IMR-90 (cell line): Measurements from ENCODE around the gene ACVR1B. TPM values are rescaled to one million over a fixed set of nuclear protein-coding genes. Genes with fewer than 3 reads are reported as not detected.
A peak's percentile ranks its signal among the peaks of the same experiment; 100 is the strongest.

Source experiments
- ATAC-seq: fragments of 200-7000 bp; cut with Tn5 transposase; 2 replicates; pipeline ENCODE4 v1.9.1; 2020; ENCODE audit warnings: low read depth, mild to moderate bottlenecking, moderate library complexity
- BruUV-seq: library from RNA; stranded (reverse); fragments of 400-500 nt; replicated peaks from 2 replicates; lab custom pipeline; 2021; lab: Mats Ljungman, UMichigan
- CTCF ChIA-PET: fragments of 300-600 bp; formaldehyde crosslinking; extraction: SDS; loops from one replicate; lab custom pipeline; 2021; ENCODE audit warnings: antibody characterized with exemption; lab: Yijun Ruan, JAX
- POLR2A ChIA-PET: fragments of 300-600 bp; sonication (Branson Sonifier 250); formaldehyde crosslinking; loops from one replicate; lab custom pipeline; 2022; ENCODE audit warnings: antibody characterized with exemption; ENCODE audit not compliant: unreplicated experiment; lab: Charles Lee
- DNase-seq: peaks from one replicate; pipeline ENCODE4 v3.0.0; 2013
- H2AFZ ChIP-seq: replicated peaks from 2 replicates; pipeline ENCODE3; 2013; ENCODE audit warnings: low read length, mild to moderate bottlenecking; ENCODE audit not compliant: poor library complexity
- H2AK5ac ChIP-seq: 2 replicates; pipeline ENCODE4 v1.6.1; 2013; ENCODE audit warnings: low read depth, low read length, inconsistent platforms
- H2AK9ac ChIP-seq: replicated peaks from 2 replicates; pipeline ENCODE3; 2013; ENCODE audit warnings: mild to moderate bottlenecking, low read depth, low read length, moderate library complexity; ENCODE audit not compliant: poor library complexity
- H2BK120ac ChIP-seq: 2 replicates; pipeline ENCODE4 v1.6.1; 2013; ENCODE audit warnings: low read depth, low read length, inconsistent platforms
- H2BK15ac ChIP-seq: 3 replicates; pipeline ENCODE4 v1.6.1; 2013; ENCODE audit warnings: low read depth, low read length, inconsistent platforms
- H2BK20ac ChIP-seq: 2 replicates; pipeline ENCODE4 v1.6.1; 2013; ENCODE audit warnings: low read depth, mild to moderate bottlenecking, inconsistent platforms, low read length, moderate library complexity
- H2BK5ac ChIP-seq: 2 replicates; pipeline ENCODE4 v1.6.1; 2013; ENCODE audit warnings: mild to moderate bottlenecking, low read depth, low read length, inconsistent platforms; ENCODE audit not compliant: poor library complexity, severe bottlenecking
- H3K14ac ChIP-seq: replicated peaks from 2 replicates; pipeline ENCODE4 v1.6.1; 2013; ENCODE audit warnings: low read depth, low read length, inconsistent platforms
- H3K18ac ChIP-seq: 2 replicates; pipeline ENCODE4 v1.6.1; 2013; ENCODE audit warnings: low read depth, low read length, control low read depth
- H3K23ac ChIP-seq: 2 replicates; pipeline ENCODE4 v1.6.1; 2013; ENCODE audit warnings: low read depth, low read length, inconsistent platforms
- H3K27ac ChIP-seq: 2 replicates; pipeline ENCODE4 v1.5.1; 2013; ENCODE audit warnings: mild to moderate bottlenecking, control low read depth, low read length; ENCODE audit not compliant: insufficient read depth
- H3K27me3 ChIP-seq: 2 replicates; pipeline ENCODE4 v1.6.1; 2013; ENCODE audit warnings: low read length; ENCODE audit not compliant: control insufficient read depth, insufficient read depth
- H3K36me3 ChIP-seq: 2 replicates; pipeline ENCODE4 v1.6.1; 2013; ENCODE audit warnings: low read length, mixed read lengths; ENCODE audit not compliant: control insufficient read depth, insufficient read depth
- H3K4ac ChIP-seq: 2 replicates; pipeline ENCODE4 v1.6.1; 2013; ENCODE audit warnings: low read depth, low read length, inconsistent platforms
- H3K4me1 ChIP-seq: 2 replicates; pipeline ENCODE4 v1.6.1; 2013; ENCODE audit warnings: low read length, mixed read lengths; ENCODE audit not compliant: control insufficient read depth, insufficient read depth
- H3K4me2 ChIP-seq: 2 replicates; pipeline ENCODE4 v1.6.1; 2013; ENCODE audit warnings: low read depth, mild to moderate bottlenecking, control low read depth, low read length, moderate library complexity
- H3K4me3 ChIP-seq: 2 replicates; pipeline ENCODE4 v1.5.1; 2013; ENCODE audit warnings: low read depth, mild to moderate bottlenecking, control low read depth, low read length, moderate library complexity; ENCODE audit not compliant: insufficient read depth
- H3K56ac ChIP-seq: 2 replicates; pipeline ENCODE4 v1.6.1; 2013; ENCODE audit warnings: low read length, inconsistent platforms; ENCODE audit not compliant: insufficient read depth; ENCODE audit errors: extremely low read depth
- H3K79me1 ChIP-seq, 2 experiments: 2 replicates each; pipeline ENCODE4 v1.6.1; 2013; ENCODE audit warnings: low read length in 2 of 2, inconsistent platforms in 1 of 2, low read depth in 1 of 2
- H3K9ac ChIP-seq: 2 replicates; pipeline ENCODE4 v1.6.1; 2013; ENCODE audit warnings: low read depth, low read length, control low read depth
- H3K9me1 ChIP-seq: 2 replicates; pipeline ENCODE4 v1.6.1; 2013; ENCODE audit warnings: low read length, inconsistent platforms; ENCODE audit not compliant: insufficient read depth
- H3K9me3 ChIP-seq: 2 replicates; pipeline ENCODE4 v1.6.1; 2013; ENCODE audit warnings: low read length; ENCODE audit not compliant: control insufficient read depth, insufficient read depth
- H4K20me1 ChIP-seq: 2 replicates; pipeline ENCODE4 v1.6.1; 2013; ENCODE audit warnings: low read length, inconsistent platforms; ENCODE audit not compliant: insufficient read depth
- H4K5ac ChIP-seq: 2 replicates; pipeline ENCODE4 v1.6.1; 2013; ENCODE audit warnings: mild to moderate bottlenecking, low read depth, low read length, control low read depth
- H4K8ac ChIP-seq, 2 experiments: 2 replicates each; pipeline ENCODE4 v1.6.1; 2013; ENCODE audit warnings: low read depth in 2 of 2, low read length in 2 of 2, control low read depth in 1 of 2, inconsistent platforms in 1 of 2
- H4K91ac ChIP-seq: 2 replicates; pipeline ENCODE4 v1.6.1; 2013; ENCODE audit warnings: low read depth, low read length, inconsistent platforms; ENCODE audit not compliant: insufficient read depth
- CEBPB ChIP-seq: IDR thresholded peaks from 2 replicates; pipeline ENCODE4 v1.6.1; 2012; ENCODE audit warnings: low read depth, low read length, improper control_type of control experiment
- CHD1 ChIP-seq: IDR thresholded peaks from 2 replicates; pipeline ENCODE4 v1.6.1; 2012; ENCODE audit warnings: low read depth, low read length, improper control_type of control experiment
- MAZ ChIP-seq: IDR thresholded peaks from 2 replicates; pipeline ENCODE4 v1.6.1; 2012; ENCODE audit warnings: low read depth, mild to moderate bottlenecking, low read length, improper control_type of control experiment, moderate library complexity, borderline replicate concordance
- MXI1 ChIP-seq: IDR thresholded peaks from 2 replicates; pipeline ENCODE4 v1.6.1; 2012; ENCODE audit warnings: low read depth, mild to moderate bottlenecking, low read length, moderate library complexity, borderline replicate concordance
- POLR2A ChIP-seq: IDR thresholded peaks from 2 replicates; pipeline ENCODE4 v1.6.1; 2012; ENCODE audit warnings: mild to moderate bottlenecking, low read depth, low read length
- RCOR1 ChIP-seq: IDR thresholded peaks from 2 replicates; pipeline ENCODE4 v1.6.1; 2012; ENCODE audit warnings: mild to moderate bottlenecking, low read length, improper control_type of control experiment; ENCODE audit not compliant: insufficient replicate concordance
- RFX5 ChIP-seq: IDR thresholded peaks from 2 replicates; pipeline ENCODE4 v1.8.0; 2012; ENCODE audit warnings: low read depth, mild to moderate bottlenecking, low read length, moderate library complexity
- SMC3 ChIP-seq: fragments of 150-350 bp; IDR thresholded peaks from 2 replicates; pipeline ENCODE4 v1.6.1; 2016; ENCODE audit warnings: low read depth, mild to moderate bottlenecking, antibody characterized with exemption, low read length, moderate library complexity
- WGBS, 2 experiments: methylation state at CpG; one replicate each; pipeline versions ENCODE4 v1.1.5 to v1.1.7; 2013; ENCODE audit warnings: missing lambda C conversion rate in 2 of 2; ENCODE audit not compliant: insufficient read length in 1 of 2; ENCODE audit errors: extremely low coverage in 2 of 2; 5-methylcytosine and 5-hydroxymethylcytosine counted together
- dilution Hi-C: fragments of 300-500 bp; cut with HindIII; formaldehyde crosslinking; loops from one replicate; pipeline ENCODE4 v1.14.3; 2018; ENCODE audit warnings: low sequenced_read_pairs; ENCODE audit not compliant: unreplicated experiment
- in situ Hi-C: fragments of 300-500 bp; cut with MboI; formaldehyde crosslinking; loops from 3 replicates; pipeline ENCODE4 v1.14.3; 2019; ENCODE audit warnings: low sequenced_read_pairs, inconsistent platforms, mixed read lengths
- intact Hi-C: fragments of 100-400 bp; cut with micrococcal nuclease; formaldehyde crosslinking; loops from 2 replicates; pipeline ENCODE4 v1.10.0; 2022
- polyA plus RNA-seq, 3 experiments: library from polyadenylated mRNA; depleted of rRNA; stranded (reverse); fragments of >200 nt; gene quantifications; 2 replicates each; pipeline ENCODE4 v1.2.3, GENCODE V29; 2012; ENCODE audit warnings: low replicate concordance in 1 of 3
- total RNA-seq: library from RNA; depleted of rRNA; stranded (reverse); fragments of >200 nt; gene quantifications from 2 replicates; pipeline ENCODE4 v1.2.3, GENCODE V29; 2012
- TF ChIP-seq, protein P1 (sequence below): conservative IDR thresholded peaks from 2 replicates; pipeline ENCODE4 v1.5.1; 2012; ENCODE audit warnings: mild to moderate bottlenecking, low read depth, low read length, improper control_type of control experiment
- TF ChIP-seq, protein P2 (sequence below): fragments of 150-350 bp; IDR thresholded peaks from 2 replicates; pipeline ENCODE4 v1.6.1; 2016; ENCODE audit warnings: low read depth, mild to moderate bottlenecking, low read length, moderate library complexity, borderline replicate concordance

ACVR1B gene
- total and polyA plus RNA-seq, 2 of the 4 experiments (the other 2 are of a cell fraction): 5.7 to 13.6 TPM

DNA sequence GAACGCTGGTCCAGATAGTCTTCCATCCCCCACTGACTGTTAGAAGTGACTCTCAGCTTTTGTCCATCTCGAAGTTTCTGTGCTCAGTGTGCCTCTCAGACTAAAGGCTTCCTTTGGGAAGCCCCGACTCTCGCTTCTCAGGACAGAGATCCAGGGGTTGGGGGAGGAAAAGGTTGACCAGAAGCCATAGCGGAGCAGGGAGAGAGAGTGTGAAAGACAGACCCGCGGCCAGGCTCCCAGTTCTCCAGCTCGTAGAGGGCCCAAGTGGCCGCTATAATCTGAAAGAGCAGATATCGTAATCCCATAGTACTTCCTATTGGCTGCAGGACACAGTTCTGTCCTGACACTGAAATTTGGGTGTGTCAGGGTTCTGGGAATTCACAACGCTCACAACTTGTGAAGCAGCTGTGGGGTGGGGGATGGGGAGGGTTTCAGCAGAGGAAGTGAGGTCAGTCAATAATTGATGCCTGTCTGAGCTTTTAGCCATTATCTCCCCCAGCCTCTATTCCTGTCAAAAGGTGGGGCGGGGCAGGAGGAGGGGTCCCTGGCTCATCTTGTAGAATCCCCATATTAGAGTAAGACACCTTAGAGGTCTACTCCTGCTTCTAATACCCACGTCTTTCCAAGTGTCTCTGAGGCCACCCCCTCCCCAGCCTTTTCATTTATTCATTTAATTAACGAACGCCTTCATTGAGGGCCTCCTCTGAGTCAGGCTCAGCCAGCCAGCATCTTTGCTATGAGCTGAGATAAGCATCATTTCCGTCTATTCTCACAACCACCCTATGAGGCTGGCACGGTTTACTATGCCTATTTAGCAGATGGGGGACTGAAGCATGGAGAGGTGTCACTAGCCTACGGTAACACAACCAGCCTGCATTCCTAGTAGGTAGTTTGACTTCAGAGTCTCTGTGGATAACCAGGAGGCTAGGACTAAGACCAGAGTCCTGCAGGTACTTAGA is 45.7 kb upstream of the ACVR1B start:
- dilution Hi-C loops (no loop called here), in situ Hi-C loops (no loop called here), intact Hi-C loops (no loop called here)
- peak overlapping the region; percentile 87 for H3K14ac ChIP-seq
- ChIA-PET POLR2A (no interaction called here), CTCF (interaction anchor here (0.6 kb wide), 1 partner anchor 39 kb away, joined by 3 read pairs; no protein-coding TSS in a partner anchor)
- peak overlapping the region; percentile 92 for H3K4ac ChIP-seq
- peak overlapping the region; percentile 73 to 82 for H4K8ac ChIP-seq
- peak overlapping the region; percentile 55 for H2BK5ac ChIP-seq
- peak overlapping the region; percentile 3; the same call in 1 of the 2 replicates for H3K56ac ChIP-seq
- peaks cover 27% of the 10 kb centered on the region for H3K4me1 ChIP-seq
- H3K79me1 ChIP-seq: peaks cover 0 to 14% of the 10 kb centered on the region in 2 experiments; a peak in 3 of 4 replicates
- BruUV-seq: no TSS peak
- peak overlapping the region; percentile 37 for H4K91ac ChIP-seq
- peak; percentile 40 for DNase-seq
- no peaks in the 10 kb centered on the region for H3K27me3 ChIP-seq
- peak overlapping the region; percentile 2 for H2AK9ac ChIP-seq
- H3K23ac ChIP-seq: peak overlapping the region; percentile 59
- H3K18ac ChIP-seq: peak overlapping the region; percentile 82
- ATAC-seq: no peak; the same call in 1 of the 2 replicates
- H3K27ac ChIP-seq: peak overlapping the region; percentile 85
- no peaks in the 10 kb centered on the region for H3K36me3 ChIP-seq
- TF ChIP-seq, protein P1, sequence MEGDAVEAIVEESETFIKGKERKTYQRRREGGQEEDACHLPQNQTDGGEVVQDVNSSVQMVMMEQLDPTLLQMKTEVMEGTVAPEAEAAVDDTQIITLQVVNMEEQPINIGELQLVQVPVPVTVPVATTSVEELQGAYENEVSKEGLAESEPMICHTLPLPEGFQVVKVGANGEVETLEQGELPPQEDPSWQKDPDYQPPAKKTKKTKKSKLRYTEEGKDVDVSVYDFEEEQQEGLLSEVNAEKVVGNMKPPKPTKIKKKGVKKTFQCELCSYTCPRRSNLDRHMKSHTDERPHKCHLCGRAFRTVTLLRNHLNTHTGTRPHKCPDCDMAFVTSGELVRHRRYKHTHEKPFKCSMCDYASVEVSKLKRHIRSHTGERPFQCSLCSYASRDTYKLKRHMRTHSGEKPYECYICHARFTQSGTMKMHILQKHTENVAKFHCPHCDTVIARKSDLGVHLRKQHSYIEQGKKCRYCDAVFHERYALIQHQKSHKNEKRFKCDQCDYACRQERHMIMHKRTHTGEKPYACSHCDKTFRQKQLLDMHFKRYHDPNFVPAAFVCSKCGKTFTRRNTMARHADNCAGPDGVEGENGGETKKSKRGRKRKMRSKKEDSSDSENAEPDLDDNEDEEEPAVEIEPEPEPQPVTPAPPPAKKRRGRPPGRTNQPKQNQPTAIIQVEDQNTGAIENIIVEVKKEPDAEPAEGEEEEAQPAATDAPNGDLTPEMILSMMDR: no peak
- TF ChIP-seq CEBPB (no peak), POLR2A (no peak), RFX5 (no peak), MXI1 (no peak), CHD1 (no peak), RCOR1 (no peak), MAZ (no peak), SMC3 (no peak)
- TF ChIP-seq, protein P2, sequence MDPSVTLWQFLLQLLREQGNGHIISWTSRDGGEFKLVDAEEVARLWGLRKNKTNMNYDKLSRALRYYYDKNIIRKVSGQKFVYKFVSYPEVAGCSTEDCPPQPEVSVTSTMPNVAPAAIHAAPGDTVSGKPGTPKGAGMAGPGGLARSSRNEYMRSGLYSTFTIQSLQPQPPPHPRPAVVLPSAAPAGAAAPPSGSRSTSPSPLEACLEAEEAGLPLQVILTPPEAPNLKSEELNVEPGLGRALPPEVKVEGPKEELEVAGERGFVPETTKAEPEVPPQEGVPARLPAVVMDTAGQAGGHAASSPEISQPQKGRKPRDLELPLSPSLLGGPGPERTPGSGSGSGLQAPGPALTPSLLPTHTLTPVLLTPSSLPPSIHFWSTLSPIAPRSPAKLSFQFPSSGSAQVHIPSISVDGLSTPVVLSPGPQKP: no peak
- H2BK120ac ChIP-seq: peak overlapping the region; percentile 83
- no peak overlapping the region for H3K4me3 ChIP-seq
- no peaks in the 10 kb centered on the region for H4K20me1 ChIP-seq
- peak overlapping the region; percentile 92 for H2AK5ac ChIP-seq
- H2BK15ac ChIP-seq: peak overlapping the region; percentile 98; the same call in 2 of the 3 replicates
- no peaks in the 10 kb centered on the region for H3K9me3 ChIP-seq
- H2BK20ac ChIP-seq: peak overlapping the region; percentile 88
- peaks cover 36% of the 10 kb centered on the region for H3K9me1 ChIP-seq
- H4K5ac ChIP-seq: peak overlapping the region; percentile 86
- peak overlapping the region; percentile 12; the same call in 1 of the 2 replicates for H3K4me2 ChIP-seq
- peak overlapping the region; percentile 85 for H2AFZ ChIP-seq
- H3K9ac ChIP-seq: no peak overlapping the region
- WGBS, 2 experiments: 20% methylated on average over 2 of the region's 18 CpGs; no CpG with 5 or more reads in 1 of the 2 experiments
